Measurements from ENCODE around the gene FOXP1. TPM values are rescaled to one million over a fixed set of nuclear protein-coding genes. Genes with fewer than 3 reads are reported as not detected.

Gene FOXP1
- polyA plus RNA-seq, 1 donor (not counting 4 experiments of a cell fraction or from before 2014, with no cell fraction given): 14.6 TPM

DNA sequence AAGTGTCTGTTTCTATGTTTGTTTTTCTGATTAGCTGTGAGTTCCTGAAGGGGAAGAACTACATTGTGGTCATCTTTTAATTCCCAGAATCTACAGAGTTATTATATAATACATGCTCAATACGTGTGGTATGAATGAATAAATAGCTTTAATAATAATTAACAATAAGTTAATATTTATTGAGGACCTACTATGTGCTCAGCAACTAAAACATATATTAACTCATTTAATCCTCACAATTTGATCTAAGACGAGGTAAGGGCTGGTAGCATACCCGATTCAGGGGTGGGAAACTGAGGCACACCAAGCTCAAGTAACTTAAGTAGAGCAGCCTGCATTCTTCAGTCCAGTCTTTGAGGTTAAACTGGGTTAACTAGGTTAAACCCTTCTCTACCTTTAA is 553.8 kb downstream of the FOXP1 start:
- Histone ChIP-seq H3K79me2 (ENCODE audit: control insufficient read depth, insufficient read depth, low read length) (peaks cover 58% of the 10 kb centered on the region), H4K20me1 (ENCODE audit: control insufficient read depth, extremely low read depth, insufficient read depth, low read length) (no peaks in the 10 kb centered on the region), H3K9me1 (ENCODE audit: control insufficient read depth, extremely low read depth, insufficient read depth, low read length) (no peaks in the 10 kb centered on the region), H2AFZ (ENCODE audit: control insufficient read depth, low read length) (no peak overlapping the region), H3K27me3 (ENCODE audit: control insufficient read depth, extremely low read depth, insufficient read depth, low read length) (no peaks in the 10 kb centered on the region), H3K36me3 (ENCODE audit: control insufficient read depth in 2 of 2, extremely low read depth in 1 of 2, insufficient read depth in 2 of 2, low read length in 2 of 2) (peaks cover 2 to 21% of the 10 kb centered on the region in 2 experiments), H3K9ac (ENCODE audit: control insufficient read depth, extremely low read depth, insufficient read depth, low read length) (no peak overlapping the region), H3K27ac (ENCODE audit: control insufficient read depth, insufficient read depth, low read length) (no peak overlapping the region), H3K4me3 (ENCODE audit: control insufficient read depth in 2 of 3, extremely low read depth in 1 of 3, insufficient read depth in 2 of 3, low read depth in 1 of 3, low read length in 3 of 3) (no peak overlapping the region), H3K4me1 (ENCODE audit: control insufficient read depth, extremely low read depth, insufficient read depth, low read length) (peaks cover 13% of the 10 kb centered on the region), H3K4me2 (ENCODE audit: control insufficient read depth, extremely low read depth, insufficient read depth, low read depth, low read length) (no peak overlapping the region), H3K9me3 (ENCODE audit: control insufficient read depth, low read depth, low read length) (no peaks in the 10 kb centered on the region)
- no peak for TF ChIP-seq CTCF (optimal IDR thresholded peaks at IDR 0.05 in 1 of 3, IDR thresholded peaks at IDR 0.05 in 1 of 3, conservative IDR thresholded peaks at IDR 0.05 in 1 of 3; ENCODE audit: extremely low read depth in 1 of 3, insufficient read depth in 2 of 3, low read length in 3 of 3)
- no peak for TF ChIP-seq EZH2 (IDR thresholded peaks at IDR 0.05; ENCODE audit: low read length)
- DNase-seq (ENCODE audit: low read depth, low spot score): no peak
- dilution Hi-C loops (cut with MboI; ENCODE audit: extremely low pct_ligation_motif_present, low sequenced_read_pairs): no loop called here
- FAIRE-seq: no peak

GRCh38 chr3:71028802-71029201 is 554.7 kb downstream of the FOXP1 start:
- dilution Hi-C loops (cut with MboI; ENCODE audit: extremely low pct_ligation_motif_present, low sequenced_read_pairs): no loop called here
- H3K4me2 ChIP-seq (ENCODE audit: control insufficient read depth, extremely low read depth, insufficient read depth, low read depth, low read length): no peak overlapping the region
- TF ChIP-seq EZH2 (IDR thresholded peaks at IDR 0.05; ENCODE audit: low read length): no peak
- TF ChIP-seq CTCF (optimal IDR thresholded peaks at IDR 0.05 in 1 of 3, IDR thresholded peaks at IDR 0.05 in 1 of 3, conservative IDR thresholded peaks at IDR 0.05 in 1 of 3; ENCODE audit: extremely low read depth in 1 of 3, insufficient read depth in 2 of 3, low read length in 3 of 3): no peak
- peaks cover 4% of the 10 kb centered on the region for H3K4me1 ChIP-seq (ENCODE audit: control insufficient read depth, extremely low read depth, insufficient read depth, low read length)
- peaks cover 57% of the 10 kb centered on the region for H3K79me2 ChIP-seq (ENCODE audit: control insufficient read depth, insufficient read depth, low read length)
- H2AFZ ChIP-seq (ENCODE audit: control insufficient read depth, low read length): no peak overlapping the region
- no peaks in the 10 kb centered on the region for H3K27me3 ChIP-seq (ENCODE audit: control insufficient read depth, extremely low read depth, insufficient read depth, low read length)
- no peaks in the 10 kb centered on the region for H3K9me3 ChIP-seq (ENCODE audit: control insufficient read depth, low read depth, low read length)
- H3K27ac ChIP-seq (ENCODE audit: control insufficient read depth, insufficient read depth, low read length): no peak overlapping the region
- DNase-seq (ENCODE audit: low read depth, low spot score) (no peak), FAIRE-seq (no peak)
- H3K9ac ChIP-seq (ENCODE audit: control insufficient read depth, extremely low read depth, insufficient read depth, low read length): no peak overlapping the region
- no peaks in the 10 kb centered on the region for H3K9me1 ChIP-seq (ENCODE audit: control insufficient read depth, extremely low read depth, insufficient read depth, low read length)
- H4K20me1 ChIP-seq (ENCODE audit: control insufficient read depth, extremely low read depth, insufficient read depth, low read length): no peaks in the 10 kb centered on the region
- no peak overlapping the region for H3K4me3 ChIP-seq (ENCODE audit: control insufficient read depth in 2 of 3, extremely low read depth in 1 of 3, insufficient read depth in 2 of 3, low read depth in 1 of 3, low read length in 3 of 3)
- H3K36me3 ChIP-seq (ENCODE audit: control insufficient read depth in 2 of 2, extremely low read depth in 1 of 2, insufficient read depth in 2 of 2, low read length in 2 of 2): peaks cover 3 to 18% of the 10 kb centered on the region in 2 experiments

Measured in keratinocyte (primary cell).